ENCODE data around the gene PPP1R16B. TPM values are rescaled to one million over a fixed set of nuclear protein-coding genes. Genes with fewer than 3 reads are reported as not detected.

The PPP1R16B gene
- polyA plus RNA-seq, 1 donor from 2014 or later = 1.9 TPM

GRCh38 chr20:38968090-38968489 is 162.6 kb downstream of the PPP1R16B start:
- Histone ChIP-seq H3K27ac (ENCODE audit: low read length) (no peak overlapping the region), H3K4me2 (ENCODE audit: low read length) (no peak overlapping the region), H3K36me3 (ENCODE audit: insufficient read depth, low read length) (peaks cover 6% of the 10 kb centered on the region), H3K4me3 (ENCODE audit: low read length) (no peak overlapping the region), H2AFZ (ENCODE audit: low read depth, low read length) (no peak overlapping the region), H3K79me2 (replicated peaks; ENCODE audit: insufficient read depth, low read length) (peaks cover 15% of the 10 kb centered on the region), H3K9me3 (ENCODE audit: low read length) (no peaks in the 10 kb centered on the region), H3K9ac (ENCODE audit: low read length) (no peak overlapping the region), H4K20me1 (ENCODE audit: insufficient read depth) (no peaks in the 10 kb centered on the region), H3K9me2 (ENCODE audit: insufficient read depth, low read length) (no peaks in the 10 kb centered on the region), H3F3A (ENCODE audit: insufficient read depth, low read length, poor library complexity, severe bottlenecking) (no peaks in the 10 kb centered on the region), H3K27me3 (ENCODE audit: insufficient read depth, low read depth, low read length) (no peaks in the 10 kb centered on the region)
- TF ChIP-seq CTCF (IDR thresholded peaks at IDR 0.05; ENCODE audit: poor library complexity, severe bottlenecking) (no peak), SMC3 (conservative IDR thresholded peaks at IDR 0.05; ENCODE audit: poor library complexity) (no peak), RAD21 (conservative IDR thresholded peaks at IDR 0.05) (no peak), EP300 (conservative IDR thresholded peaks at IDR 0.05; ENCODE audit: poor library complexity, severe bottlenecking) (no peak), REST (IDR thresholded peaks at IDR 0.05; ENCODE audit: borderline replicate concordance) (no peak), MXI1 (conservative IDR thresholded peaks at IDR 0.05; ENCODE audit: poor library complexity, severe bottlenecking) (no peak), TAF1 (IDR thresholded peaks at IDR 0.05; ENCODE audit: low read depth) (no peak), POLR2AphosphoS5 (IDR thresholded peaks at IDR 0.05) (no peak), EZH2 (IDR thresholded peaks at IDR 0.05; ENCODE audit: borderline replicate concordance, insufficient read depth, low read length, poor library complexity, severe bottlenecking) (no peak)

GRCh38 chr20:38969708-38970107 is 164.2 kb downstream of the PPP1R16B start:
- H3K27me3 ChIP-seq (ENCODE audit: insufficient read depth, low read depth, low read length) = no peaks in the 10 kb centered on the region
- no peaks in the 10 kb centered on the region for H3K79me2 ChIP-seq (replicated peaks; ENCODE audit: insufficient read depth, low read length)
- no peak overlapping the region for H3K9ac ChIP-seq (ENCODE audit: low read length)
- no peak overlapping the region for H3K4me2 ChIP-seq (ENCODE audit: low read length)
- H4K20me1 ChIP-seq (ENCODE audit: insufficient read depth) = no peaks in the 10 kb centered on the region
- no peaks in the 10 kb centered on the region for H3F3A ChIP-seq (ENCODE audit: insufficient read depth, low read length, poor library complexity, severe bottlenecking)
- H2AFZ ChIP-seq (ENCODE audit: low read depth, low read length) = no peak overlapping the region
- TF ChIP-seq EZH2 (IDR thresholded peaks at IDR 0.05; ENCODE audit: borderline replicate concordance, insufficient read depth, low read length, poor library complexity, severe bottlenecking) (no peak), EP300 (conservative IDR thresholded peaks at IDR 0.05; ENCODE audit: poor library complexity, severe bottlenecking) (no peak), CTCF (IDR thresholded peaks at IDR 0.05; ENCODE audit: poor library complexity, severe bottlenecking) (no peak), REST (IDR thresholded peaks at IDR 0.05; ENCODE audit: borderline replicate concordance) (no peak), SMC3 (conservative IDR thresholded peaks at IDR 0.05; ENCODE audit: poor library complexity) (no peak), TAF1 (IDR thresholded peaks at IDR 0.05; ENCODE audit: low read depth) (no peak), POLR2AphosphoS5 (IDR thresholded peaks at IDR 0.05) (no peak), MXI1 (conservative IDR thresholded peaks at IDR 0.05; ENCODE audit: poor library complexity, severe bottlenecking) (no peak), RAD21 (conservative IDR thresholded peaks at IDR 0.05) (no peak)
- no peaks in the 10 kb centered on the region for H3K9me3 ChIP-seq (ENCODE audit: low read length)
- no peak overlapping the region for H3K4me3 ChIP-seq (ENCODE audit: low read length)
- no peaks in the 10 kb centered on the region for H3K9me2 ChIP-seq (ENCODE audit: insufficient read depth, low read length)
- peaks cover 6% of the 10 kb centered on the region for H3K36me3 ChIP-seq (ENCODE audit: insufficient read depth, low read length)
- no peak overlapping the region for H3K27ac ChIP-seq (ENCODE audit: low read length)
